ENCODE results near the gene ATP5F1D. TPM values are rescaled to one million over a fixed set of nuclear protein-coding genes. Genes with fewer than 3 reads are reported as not detected.

Gene ATP5F1D
- total and polyA plus RNA-seq, 12 donors, result 491 to 2,879 (median 562) TPM

DNA sequence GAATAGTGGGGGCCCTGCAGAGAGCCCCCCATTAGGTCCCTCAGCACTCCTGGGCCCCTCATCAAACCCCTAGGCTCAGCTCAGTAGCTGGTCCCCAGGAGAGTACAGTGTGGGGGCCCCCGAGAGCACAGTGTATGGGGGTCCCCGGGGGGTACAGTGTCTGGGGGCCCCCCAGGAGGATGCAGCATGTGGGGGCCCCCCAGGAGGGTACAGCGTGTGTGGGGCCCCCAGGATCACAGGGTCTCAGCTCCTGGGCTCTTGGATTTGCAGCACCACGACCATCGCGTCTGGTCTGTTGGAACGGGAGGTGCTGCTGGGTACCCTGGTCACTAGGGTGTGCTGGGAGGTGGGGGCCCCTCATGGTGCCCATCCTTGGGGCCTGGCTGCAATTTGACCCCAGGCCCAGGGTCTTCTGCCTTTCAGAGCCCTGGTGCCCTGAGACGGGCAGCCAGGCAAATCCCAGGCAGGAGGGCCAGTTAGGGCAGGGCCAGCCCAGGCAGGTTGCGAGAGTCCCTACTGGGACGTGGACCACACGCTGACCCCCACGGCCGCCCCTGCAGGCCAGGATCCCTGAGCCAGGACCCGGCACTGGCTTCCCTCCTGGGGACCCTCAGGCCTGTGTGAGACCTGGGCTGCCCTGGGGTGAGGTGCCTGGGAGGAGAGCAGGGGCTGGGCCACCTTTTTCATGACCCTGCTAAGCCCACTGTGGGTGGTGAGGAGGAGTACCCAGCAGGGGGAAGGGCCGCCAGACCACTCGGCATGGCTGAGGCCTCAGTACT is 17.3 kb upstream of the ATP5F1D start:
- Histone ChIP-seq H3K4me1 (peaks cover 5 to 44% (median 31%) of the 10 kb centered on the region in 9 donors), H3K27me3 (no peaks in the 10 kb centered on the region), H3K27ac (no peak overlapping the region), H3K4me3 (no peak overlapping the region), H3K9me3 (no peaks in the 10 kb centered on the region), H3K36me3 (peaks cover 7 to 89% (median 42%) of the 10 kb centered on the region in 9 donors)
- intact Hi-C loops (cut with DNase I), result no loop called here
- 91 to 95% methylated on average over 16 of the region's 16 CpGs for WGBS, 2 donors
- no peak for DNase-seq
- TF ChIP-seq, protein P1, sequence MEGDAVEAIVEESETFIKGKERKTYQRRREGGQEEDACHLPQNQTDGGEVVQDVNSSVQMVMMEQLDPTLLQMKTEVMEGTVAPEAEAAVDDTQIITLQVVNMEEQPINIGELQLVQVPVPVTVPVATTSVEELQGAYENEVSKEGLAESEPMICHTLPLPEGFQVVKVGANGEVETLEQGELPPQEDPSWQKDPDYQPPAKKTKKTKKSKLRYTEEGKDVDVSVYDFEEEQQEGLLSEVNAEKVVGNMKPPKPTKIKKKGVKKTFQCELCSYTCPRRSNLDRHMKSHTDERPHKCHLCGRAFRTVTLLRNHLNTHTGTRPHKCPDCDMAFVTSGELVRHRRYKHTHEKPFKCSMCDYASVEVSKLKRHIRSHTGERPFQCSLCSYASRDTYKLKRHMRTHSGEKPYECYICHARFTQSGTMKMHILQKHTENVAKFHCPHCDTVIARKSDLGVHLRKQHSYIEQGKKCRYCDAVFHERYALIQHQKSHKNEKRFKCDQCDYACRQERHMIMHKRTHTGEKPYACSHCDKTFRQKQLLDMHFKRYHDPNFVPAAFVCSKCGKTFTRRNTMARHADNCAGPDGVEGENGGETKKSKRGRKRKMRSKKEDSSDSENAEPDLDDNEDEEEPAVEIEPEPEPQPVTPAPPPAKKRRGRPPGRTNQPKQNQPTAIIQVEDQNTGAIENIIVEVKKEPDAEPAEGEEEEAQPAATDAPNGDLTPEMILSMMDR (IDR thresholded peaks at IDR 0.05), result no peak
- ATAC-seq, result no peak

DNA sequence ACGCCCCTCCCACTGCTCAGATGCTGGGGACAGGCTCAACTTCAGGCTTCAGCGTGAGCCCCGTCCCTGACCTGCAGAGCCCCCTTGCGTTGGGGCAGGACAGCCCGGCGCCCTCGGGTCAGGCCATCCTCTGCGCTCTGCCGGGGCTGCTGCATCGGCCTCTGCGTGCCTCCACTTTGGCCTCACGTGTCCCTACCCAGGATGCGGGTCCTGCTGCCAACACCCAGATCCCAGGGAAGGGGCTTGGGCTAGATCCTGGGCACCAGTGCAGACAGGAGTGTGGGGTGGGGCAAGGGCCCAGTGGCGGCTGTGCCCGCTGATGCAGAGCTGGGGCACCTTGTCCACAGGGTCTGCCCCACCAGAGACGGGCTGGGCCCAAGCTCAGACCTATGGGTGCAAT is 16.7 kb upstream of the ATP5F1D start:
- H3K27ac ChIP-seq, result no peak overlapping the region
- H3K4me3 ChIP-seq, result no peak overlapping the region
- no peak for DNase-seq
- intact Hi-C loops (cut with DNase I), result no loop called here
- TF ChIP-seq, protein P1 (IDR thresholded peaks at IDR 0.05), result no peak
- no peak for ATAC-seq
- H3K9me3 ChIP-seq, result no peaks in the 10 kb centered on the region
- peaks cover 7 to 85% (median 42%) of the 10 kb centered on the region in 9 donors for H3K36me3 ChIP-seq
- peaks cover 5 to 38% (median 26%) of the 10 kb centered on the region in 9 donors for H3K4me1 ChIP-seq
- no peaks in the 10 kb centered on the region for H3K27me3 ChIP-seq
- 89 to 92% methylated on average over 16 of the region's 16 CpGs for WGBS, 2 donors

DNA sequence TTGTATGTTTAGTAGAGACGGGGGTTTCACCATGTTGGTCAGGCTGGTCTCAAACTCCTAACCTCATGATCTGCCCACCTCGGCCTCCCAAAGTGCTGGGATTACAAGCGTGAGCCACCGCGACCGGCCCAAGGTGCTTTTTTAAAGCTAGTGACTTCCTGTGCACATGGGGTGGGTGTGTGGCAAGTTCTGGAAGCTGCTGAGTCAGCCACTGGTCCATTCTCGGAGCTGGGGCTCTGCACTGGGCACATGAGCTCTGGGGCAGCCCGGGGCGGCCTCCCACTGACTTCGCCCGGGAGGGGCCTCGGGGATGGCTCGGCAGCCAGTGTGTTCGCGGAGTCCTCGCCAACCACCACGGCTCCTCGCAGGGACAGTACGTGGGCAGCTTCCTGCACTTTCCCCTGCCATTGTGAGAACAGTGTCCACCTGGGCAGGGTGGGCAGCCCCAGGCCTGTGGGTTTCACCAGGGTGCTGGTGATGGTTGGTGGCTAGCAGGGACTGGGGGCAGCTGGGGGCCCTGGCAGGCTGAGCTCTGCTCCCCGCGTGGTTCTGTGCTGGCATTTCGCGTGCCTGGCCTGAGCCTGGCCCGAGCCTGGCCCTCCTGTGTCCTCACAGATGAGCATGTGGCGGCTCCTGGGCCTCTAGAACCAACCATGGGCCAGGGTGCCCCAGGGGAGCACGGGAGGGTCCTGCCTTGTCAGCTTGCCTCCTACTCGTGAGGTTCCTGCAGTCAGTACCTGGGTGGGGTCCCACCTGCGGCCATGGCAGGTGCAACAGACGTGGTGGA is 15.9 kb upstream of the ATP5F1D start:
- Histone ChIP-seq H3K27ac (no peak overlapping the region), H3K36me3 (peaks cover under 1 to 78% (median 40%) of the 10 kb centered on the region in 9 donors), H3K4me1 (peaks cover 5 to 31% (median 18%) of the 10 kb centered on the region in 9 donors), H3K27me3 (no peaks in the 10 kb centered on the region), H3K4me3 (no peak overlapping the region), H3K9me3 (no peaks in the 10 kb centered on the region)
- intact Hi-C loops (cut with DNase I), result no loop called here
- ATAC-seq, result no peak
- WGBS, 2 donors, result 89 to 90% methylated on average over 29 of the region's 29 CpGs
- TF ChIP-seq, protein P1 (IDR thresholded peaks at IDR 0.05), result no peak
- DNase-seq, result no peak

DNA sequence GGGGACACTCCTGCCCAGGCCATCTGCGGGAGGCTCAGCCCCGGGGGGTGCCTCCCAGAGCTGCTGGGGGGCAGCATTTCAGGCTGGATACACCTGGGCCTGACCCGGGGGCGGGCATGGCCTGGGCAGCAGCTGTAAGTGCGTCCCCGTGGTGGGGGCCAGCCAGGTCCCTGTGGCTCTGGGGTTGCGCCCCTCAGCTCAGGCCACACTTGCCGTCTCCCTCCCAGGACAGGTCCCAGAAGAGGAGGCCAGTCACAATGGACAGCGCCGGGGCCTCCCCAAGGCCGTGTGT is 15.4 kb upstream of the ATP5F1D start:
- intact Hi-C loops (cut with DNase I), result no loop called here
- TF ChIP-seq, protein P1 (IDR thresholded peaks at IDR 0.05), result no peak
- Histone ChIP-seq H3K27me3 (no peaks in the 10 kb centered on the region), H3K36me3 (peaks cover 0 to 72% (median 35%) of the 10 kb centered on the region in 9 donors), H3K4me3 (no peak overlapping the region), H3K27ac (no peak overlapping the region), H3K4me1 (peaks cover 5 to 26% (median 12%) of the 10 kb centered on the region in 9 donors), H3K9me3 (no peaks in the 10 kb centered on the region)
- WGBS, 2 donors, result 92 to 94% methylated on average over 11 of the region's 11 CpGs
- no peak for DNase-seq
- no peak for ATAC-seq
